Gastroesophageal sphincter (tissue), 4 donors: ENCODE data around the gene PCGF3. TPM values are rescaled to one million over a fixed set of nuclear protein-coding genes. Genes with fewer than 3 reads are reported as not detected.
"Not testable (repeated sequence)": the region's sequence is repeated elsewhere in the genome, so short reads cannot be mapped to it uniquely, and the experiment has no call there.

ENCODE experiments used
- ATAC-seq: fragments of 150-250 bp; one replicate; pipeline ENCODE4 v1.9.1; 2016; ENCODE audit warnings: mild to moderate bottlenecking, moderate library complexity
- H3K27ac ChIP-seq, 4 donors: fragments of 200-600 bp; sonication (generic) in 3 of 4; 1 replicate in 3 of 4; 2 replicates in 1 of 4; pipeline ENCODE4 v1.5.1; 2016 to 2019
- H3K27me3 ChIP-seq: fragments of 200-600 bp; sonication (generic); one replicate; pipeline ENCODE4 v1.5.1; 2019
- H3K36me3 ChIP-seq, 2 donors: fragments of 200-600 bp; sonication (generic); one replicate each; pipeline ENCODE4 v1.5.1; 2019; ENCODE audit warnings: control low read depth in 1 of 2
- H3K4me1 ChIP-seq, 3 donors: fragments of 200-600 bp; sonication (generic); 1 replicate in 2 of 3; 2 replicates in 1 of 3; pipeline ENCODE4 v1.5.1; 2016 to 2019; ENCODE audit warnings: control low read depth in 2 of 3
- H3K4me3 ChIP-seq, 2 donors: fragments of 200-600 bp; sonication (generic); one replicate each; pipeline ENCODE4 v1.5.1; 2019; ENCODE audit warnings: mild to moderate bottlenecking in 1 of 2, moderate library complexity in 1 of 2
- H3K9me3 ChIP-seq, 3 donors: fragments of 200-600 bp; sonication (generic); one replicate each; pipeline ENCODE4 v1.5.1; 2017 to 2019; ENCODE audit warnings: control low read depth in 2 of 3
- EP300 ChIP-seq: sonication (generic); formaldehyde crosslinking; IDR thresholded peaks from one replicate; pipeline ENCODE4 v1.6.1; 2017; ENCODE audit warnings: antibody characterized with exemption, mild to moderate bottlenecking
- POLR2A ChIP-seq, 2 donors: fragments of 450-650 bp; IDR thresholded peaks; one replicate each; pipeline ENCODE4 v1.6.1; 2017; ENCODE audit warnings: antibody characterized with exemption in 2 of 2, mild to moderate bottlenecking in 2 of 2, moderate library complexity in 1 of 2
- POLR2AphosphoS5 ChIP-seq: sonication (generic); formaldehyde crosslinking; IDR thresholded peaks from one replicate; pipeline ENCODE4 v1.6.1; 2017; ENCODE audit warnings: antibody characterized with exemption
- WGBS, 2 donors: methylation state at CpG; one replicate each; pipeline ENCODE4 v1.1.5; 2018; ENCODE audit warnings: low coverage in 1 of 2; 5-methylcytosine and 5-hydroxymethylcytosine counted together
- total RNA-seq, 4 donors: library from RNA; depleted of rRNA; stranded (reverse); fragments of >200 nt; gene quantifications; one replicate each; pipeline ENCODE4 v1.1.0, GENCODE V29; 2016
- TF ChIP-seq, protein P1 (sequence below), 4 experiments: fragments of 200-600 bp in 2 of 4; fragments of 450-650 bp in 2 of 4; sonication (generic) in 1 of 4; IDR thresholded peaks; one replicate each; pipeline ENCODE4 v1.5.1; 2017 to 2019; ENCODE audit warnings: antibody characterized with exemption in 4 of 4, mild to moderate bottlenecking in 2 of 4, moderate library complexity in 2 of 4

The PCGF3 gene
- total RNA-seq, 4 donors from 2014 or later = 24.4 to 46.5 (median 40.7) TPM

- TF ChIP-seq EP300 = no peak
- no peak for TF ChIP-seq POLR2A (IDR thresholded peaks at IDR 0.05)
- TF ChIP-seq POLR2AphosphoS5 = no peak
- TF ChIP-seq, protein P1, sequence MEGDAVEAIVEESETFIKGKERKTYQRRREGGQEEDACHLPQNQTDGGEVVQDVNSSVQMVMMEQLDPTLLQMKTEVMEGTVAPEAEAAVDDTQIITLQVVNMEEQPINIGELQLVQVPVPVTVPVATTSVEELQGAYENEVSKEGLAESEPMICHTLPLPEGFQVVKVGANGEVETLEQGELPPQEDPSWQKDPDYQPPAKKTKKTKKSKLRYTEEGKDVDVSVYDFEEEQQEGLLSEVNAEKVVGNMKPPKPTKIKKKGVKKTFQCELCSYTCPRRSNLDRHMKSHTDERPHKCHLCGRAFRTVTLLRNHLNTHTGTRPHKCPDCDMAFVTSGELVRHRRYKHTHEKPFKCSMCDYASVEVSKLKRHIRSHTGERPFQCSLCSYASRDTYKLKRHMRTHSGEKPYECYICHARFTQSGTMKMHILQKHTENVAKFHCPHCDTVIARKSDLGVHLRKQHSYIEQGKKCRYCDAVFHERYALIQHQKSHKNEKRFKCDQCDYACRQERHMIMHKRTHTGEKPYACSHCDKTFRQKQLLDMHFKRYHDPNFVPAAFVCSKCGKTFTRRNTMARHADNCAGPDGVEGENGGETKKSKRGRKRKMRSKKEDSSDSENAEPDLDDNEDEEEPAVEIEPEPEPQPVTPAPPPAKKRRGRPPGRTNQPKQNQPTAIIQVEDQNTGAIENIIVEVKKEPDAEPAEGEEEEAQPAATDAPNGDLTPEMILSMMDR (IDR thresholded peaks at IDR 0.05) = no peak
- H3K4me1 ChIP-seq = peaks cover 0 to 66% (median 18%) of the 10 kb centered on the region in 3 donors
- peak overlapping the region in 3 of 4 donors; percentile 51 to 62 (median 61) for H3K27ac ChIP-seq
- WGBS, 2 donors = 83 to 100% methylated on average over 1 to 4 of the region's 8 CpGs
- no peaks in the 10 kb centered on the region for H3K9me3 ChIP-seq
- H3K27me3 ChIP-seq = no peaks in the 10 kb centered on the region
- H3K36me3 ChIP-seq = peaks cover 0 to 80% of the 10 kb centered on the region in 2 donors
- no peak for ATAC-seq
- H3K4me3 ChIP-seq = no peak overlapping the region
Observed at GRCh38 chr4:772776-773175, 67.1 kb downstream of the PCGF3 start.

DNA sequence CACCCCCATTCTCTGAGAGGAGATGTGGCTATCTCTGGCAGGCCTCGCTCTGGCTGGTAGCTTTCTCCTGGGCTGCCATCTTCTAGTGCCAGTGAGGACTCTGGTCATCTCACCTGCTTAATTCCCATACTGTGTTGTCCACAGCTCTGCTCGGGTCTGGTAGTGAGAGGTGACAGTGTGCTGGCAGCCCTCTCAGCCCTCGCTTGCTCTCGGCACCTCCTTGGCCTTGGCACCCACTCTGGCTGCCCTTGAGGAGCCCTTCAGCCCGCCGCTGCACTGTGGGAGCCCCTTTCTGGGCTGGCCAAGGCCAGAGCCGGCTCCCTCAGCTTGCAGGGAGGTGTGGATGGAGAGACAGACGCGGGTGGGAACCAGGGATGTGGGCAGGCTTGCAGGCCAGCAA lies 67.6 kb downstream of the PCGF3 start:
- H3K27ac ChIP-seq = peak overlapping the region in 3 of 4 donors; percentile 51 to 62 (median 61)

GRCh38 chr4:774419-775092 lies 68.9 kb downstream of the PCGF3 start:
- H3K4me3 ChIP-seq, H3K27me3 ChIP-seq, H3K27ac ChIP-seq, ATAC-seq, H3K9me3 ChIP-seq: not testable (repeated sequence)
- peaks cover 0 to 81% (median 29%) of the 10 kb centered on the region in 3 donors for H3K4me1 ChIP-seq
- peaks cover 0 to 78% of the 10 kb centered on the region in 2 donors for H3K36me3 ChIP-seq
- WGBS, 2 donors = 80 to 96% methylated on average over 4 to 8 of the region's 30 CpGs

More for the DNA sequence above, 67.6 kb downstream of the PCGF3 start:
- Histone ChIP-seq H3K9me3 (no peaks in the 10 kb centered on the region), H3K4me1 (peaks cover 0 to 70% (median 18%) of the 10 kb centered on the region in 3 donors), H3K4me3 (no peak overlapping the region), H3K36me3 (peaks cover 0 to 78% of the 10 kb centered on the region in 2 donors), H3K27me3 (no peaks in the 10 kb centered on the region)
- TF ChIP-seq POLR2A (IDR thresholded peaks at IDR 0.05) (no peak), EP300 (no peak), POLR2AphosphoS5 (no peak)
- TF ChIP-seq, protein P1 (IDR thresholded peaks at IDR 0.05) = no peak
- no peak for ATAC-seq
- no CpG with 5 or more reads among the region's 9 CpGs for WGBS, 2 donors

DNA sequence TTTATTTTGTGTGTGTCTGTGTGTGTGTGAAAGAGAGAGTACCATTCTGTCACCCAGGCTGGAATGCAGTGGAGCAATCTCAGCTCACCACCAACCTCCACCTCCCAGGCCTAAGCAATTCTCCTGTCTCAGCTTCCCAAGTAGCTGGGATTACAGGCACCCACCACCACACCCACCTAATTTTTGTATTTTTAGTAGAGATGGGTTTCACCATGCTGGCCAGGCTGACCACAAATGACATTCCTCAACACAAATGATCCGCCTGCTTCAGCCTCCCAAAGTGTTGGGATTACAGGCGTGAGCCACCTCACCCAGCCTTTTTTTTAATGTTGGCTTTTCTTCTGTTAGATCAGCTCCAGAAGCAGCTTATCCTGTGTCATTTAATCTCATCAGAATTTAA lies 69.9 kb downstream of the PCGF3 start:
- WGBS, 2 donors = 100% methylated on average over 2 of the region's 2 CpGs
- H3K36me3 ChIP-seq = peaks cover 0 to 75% of the 10 kb centered on the region in 2 donors
- not testable (repeated sequence) for ATAC-seq, H3K4me3 ChIP-seq, H3K9me3 ChIP-seq, H3K27me3 ChIP-seq, H3K27ac ChIP-seq
- H3K4me1 ChIP-seq = peaks cover 0 to 83% (median 38%) of the 10 kb centered on the region in 3 donors

DNA sequence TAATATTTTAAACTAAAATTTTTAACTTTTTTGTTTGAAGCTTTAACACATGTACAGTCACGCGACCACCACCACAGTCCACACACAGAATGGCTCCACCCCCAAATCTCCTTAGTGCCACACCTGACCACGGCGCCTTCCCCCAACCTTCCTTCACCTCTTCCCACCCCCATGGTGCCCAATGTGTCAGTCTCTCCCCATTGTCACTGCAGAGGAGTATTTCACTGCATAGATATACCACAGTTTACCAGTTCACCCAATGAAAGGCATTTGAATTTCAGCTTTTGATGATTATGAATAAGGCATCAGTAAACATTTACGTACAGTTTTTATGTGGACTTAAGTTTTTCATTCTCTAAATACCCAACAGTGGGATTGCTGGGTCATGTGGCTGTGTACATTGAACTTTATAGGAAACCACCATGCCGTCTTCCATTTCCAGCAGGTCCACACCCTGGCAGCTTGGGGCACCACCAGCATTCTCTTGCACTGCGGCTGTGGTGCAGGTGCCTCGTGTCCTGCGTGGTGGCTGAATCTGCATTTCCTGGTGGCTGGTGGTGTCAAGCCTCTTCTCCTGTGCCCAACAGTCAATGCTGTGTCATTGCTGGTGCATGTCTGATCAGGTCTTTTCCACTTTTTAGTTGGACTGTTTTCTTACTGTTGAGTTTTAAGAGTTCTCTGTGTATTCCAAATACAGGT lies 71.3 kb downstream of the PCGF3 start:
- TF ChIP-seq, protein P1 (IDR thresholded peaks at IDR 0.05) = no peak
- no peak for TF ChIP-seq POLR2A (IDR thresholded peaks at IDR 0.05)
- no peak for TF ChIP-seq EP300
- no peak for TF ChIP-seq POLR2AphosphoS5
- no peak overlapping the region for H3K4me3 ChIP-seq
- WGBS, 2 donors = 95 to 100% methylated on average over 4 to 6 of the region's 9 CpGs
- H3K36me3 ChIP-seq = peaks cover 0 to 70% of the 10 kb centered on the region in 2 donors
- H3K27me3 ChIP-seq = no peaks in the 10 kb centered on the region
- H3K9me3 ChIP-seq = no peaks in the 10 kb centered on the region
- no peak overlapping the region for H3K27ac ChIP-seq
- H3K4me1 ChIP-seq = peaks cover 0 to 83% (median 43%) of the 10 kb centered on the region in 3 donors
- no peak for ATAC-seq
